ENCODE measurements around the gene RPRD1A.

DNA sequence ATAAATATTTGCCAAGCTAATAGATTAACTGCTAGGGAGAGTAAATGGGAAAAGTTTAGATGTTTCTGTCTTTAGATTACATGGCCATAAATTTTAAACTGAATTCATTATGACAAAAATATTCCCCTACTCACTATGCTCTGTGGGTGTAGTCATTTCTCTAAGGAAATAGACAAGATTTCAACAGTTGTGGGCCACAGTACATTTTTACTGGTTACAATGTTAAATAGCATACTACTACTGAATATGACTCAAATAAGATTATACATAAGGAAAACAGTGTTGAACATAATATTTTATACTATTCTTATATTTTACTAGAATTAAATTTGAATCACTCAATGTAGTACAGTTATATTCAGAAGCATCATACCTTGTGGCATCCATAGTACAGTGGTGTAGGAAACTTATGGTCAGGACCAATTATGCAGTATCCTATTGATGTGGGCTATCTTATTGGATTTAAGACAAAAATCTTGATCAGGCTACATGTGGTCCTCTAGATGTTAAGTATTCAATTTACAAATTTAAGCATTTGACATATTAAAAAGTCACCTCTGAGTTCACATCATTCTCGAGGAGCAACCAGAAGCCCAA lies 33.0 kb downstream of the RPRD1A start:
- TF ChIP-seq TOE1 (IDR thresholded peaks at IDR 0.05; ENCODE audit: borderline replicate concordance): no peak
- no peak for TF ChIP-seq TOE1 (CRISPR knock-in tag; IDR thresholded peaks at IDR 0.05; ENCODE audit: borderline replicate concordance, low read depth)
- TF ChIP-seq, protein P1, sequence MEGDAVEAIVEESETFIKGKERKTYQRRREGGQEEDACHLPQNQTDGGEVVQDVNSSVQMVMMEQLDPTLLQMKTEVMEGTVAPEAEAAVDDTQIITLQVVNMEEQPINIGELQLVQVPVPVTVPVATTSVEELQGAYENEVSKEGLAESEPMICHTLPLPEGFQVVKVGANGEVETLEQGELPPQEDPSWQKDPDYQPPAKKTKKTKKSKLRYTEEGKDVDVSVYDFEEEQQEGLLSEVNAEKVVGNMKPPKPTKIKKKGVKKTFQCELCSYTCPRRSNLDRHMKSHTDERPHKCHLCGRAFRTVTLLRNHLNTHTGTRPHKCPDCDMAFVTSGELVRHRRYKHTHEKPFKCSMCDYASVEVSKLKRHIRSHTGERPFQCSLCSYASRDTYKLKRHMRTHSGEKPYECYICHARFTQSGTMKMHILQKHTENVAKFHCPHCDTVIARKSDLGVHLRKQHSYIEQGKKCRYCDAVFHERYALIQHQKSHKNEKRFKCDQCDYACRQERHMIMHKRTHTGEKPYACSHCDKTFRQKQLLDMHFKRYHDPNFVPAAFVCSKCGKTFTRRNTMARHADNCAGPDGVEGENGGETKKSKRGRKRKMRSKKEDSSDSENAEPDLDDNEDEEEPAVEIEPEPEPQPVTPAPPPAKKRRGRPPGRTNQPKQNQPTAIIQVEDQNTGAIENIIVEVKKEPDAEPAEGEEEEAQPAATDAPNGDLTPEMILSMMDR (IDR thresholded peaks at IDR 0.05 in 2 of 3, conservative IDR thresholded peaks at IDR 0.05 in 1 of 3; ENCODE audit: insufficient read depth in 2 of 3, low read depth in 1 of 3, low read length in 3 of 3): no peak
- no peak for TF ChIP-seq KHSRP (IDR thresholded peaks at IDR 0.05)
- no peak for TF ChIP-seq CHD2 (IDR thresholded peaks at IDR 0.05; ENCODE audit: low read depth, low read length)
- no peak for TF ChIP-seq BCL6 (CRISPR knock-in tag; IDR thresholded peaks at IDR 0.05)
- no peak for TF ChIP-seq ZNF589 (CRISPR knock-in tag; IDR thresholded peaks at IDR 0.05; ENCODE audit: low read depth)
- TF ChIP-seq ELF1 (tag; IDR thresholded peaks at IDR 0.05): no peak
- no peak for TF ChIP-seq GATAD2A (IDR thresholded peaks at IDR 0.05)
- no peak for TF ChIP-seq RB1 (IDR thresholded peaks at IDR 0.05; ENCODE audit: low read depth)
- no peak for TF ChIP-seq ZNF609 (CRISPR knock-in tag; IDR thresholded peaks at IDR 0.05; ENCODE audit: borderline replicate concordance)
- TF ChIP-seq EZH2 (IDR thresholded peaks at IDR 0.05; ENCODE audit: borderline replicate concordance, low read depth, low read length): no peak
- TF ChIP-seq CXXC5 (CRISPR knock-in tag; IDR thresholded peaks at IDR 0.05): no peak
- no peak for TF ChIP-seq KDM1A (IDR thresholded peaks at IDR 0.05)
